ENCODE data around the gene ANXA1. TPM values are rescaled to one million over a fixed set of nuclear protein-coding genes. Genes with fewer than 3 reads are reported as not detected.

Gene ANXA1
- total RNA-seq, 2 experiments from 2014 or later = 171 to 187 TPM

DNA sequence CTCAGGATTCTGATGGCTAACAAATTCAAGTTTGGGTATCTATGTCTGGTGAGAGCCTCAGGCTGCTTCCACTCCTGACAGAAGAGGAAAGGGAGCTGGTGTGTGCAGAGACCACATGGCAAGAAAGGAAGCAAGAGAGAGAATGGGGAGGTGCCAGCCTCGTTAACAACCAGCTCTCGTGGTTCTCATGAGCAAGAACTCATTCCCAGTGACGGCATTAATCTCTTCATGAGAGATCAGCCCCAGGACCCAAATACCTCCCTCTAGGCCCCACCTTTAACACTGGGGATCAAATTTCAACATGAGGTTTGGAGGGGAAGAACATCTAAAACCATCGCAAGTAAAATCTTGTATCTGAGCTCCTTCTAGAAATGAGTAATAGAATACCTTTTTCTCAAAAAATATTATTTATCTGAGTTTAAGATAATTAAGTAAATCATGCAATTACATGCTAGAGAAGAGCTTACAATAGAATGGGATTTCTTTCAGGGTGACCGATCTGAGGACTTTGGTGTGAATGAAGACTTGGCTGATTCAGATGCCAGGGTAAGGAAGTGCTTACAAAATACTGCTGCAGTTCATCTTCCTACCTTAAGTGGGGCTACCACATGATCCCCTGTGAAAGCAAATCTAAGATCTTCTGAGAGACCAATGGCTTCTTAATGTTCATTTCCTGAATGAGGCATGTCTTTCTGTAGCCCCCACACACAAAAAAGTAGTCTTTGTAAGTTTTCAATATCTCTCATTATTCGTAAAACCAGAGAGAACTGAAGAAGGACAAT is 11.5 kb downstream of the ANXA1 start:
- POLR2A ChIA-PET = no interaction called here
- peak; percentile 52 for ATAC-seq (ENCODE audit: low read depth)
- peaks cover 16% of the 10 kb centered on the region for H3K4me1 Mint-ChIP-seq
- no peak overlapping the region for H3K4me3 Mint-ChIP-seq
- peaks cover 63% of the 10 kb centered on the region for H3K36me3 Mint-ChIP-seq
- H3K27me3 Mint-ChIP-seq = no peaks in the 10 kb centered on the region
- no peak overlapping the region for H3K27ac Mint-ChIP-seq
- H3K9me3 Mint-ChIP-seq = no peaks in the 10 kb centered on the region
- DNase-seq = no peak

- peaks cover 52% of the 10 kb centered on the region for H3K36me3 Mint-ChIP-seq
- no peak for ATAC-seq (ENCODE audit: low read depth)
- POLR2A ChIA-PET = no interaction called here
- H3K9me3 Mint-ChIP-seq = no peaks in the 10 kb centered on the region
- no peaks in the 10 kb centered on the region for H3K27me3 Mint-ChIP-seq
- H3K4me1 Mint-ChIP-seq = peaks cover 10% of the 10 kb centered on the region
- no peak overlapping the region for H3K4me3 Mint-ChIP-seq
- no peak for DNase-seq
- no peak overlapping the region for H3K27ac Mint-ChIP-seq
Observed at GRCh38 chr9:73165911-73166310, 14.2 kb downstream of the ANXA1 start.

- H3K27me3 Mint-ChIP-seq = no peaks in the 10 kb centered on the region
- DNase-seq (no peak), ATAC-seq (ENCODE audit: low read depth) (no peak)
- H3K36me3 Mint-ChIP-seq = peaks cover 52% of the 10 kb centered on the region
- H3K4me1 Mint-ChIP-seq = peaks cover 10% of the 10 kb centered on the region
- POLR2A ChIA-PET = no interaction called here
- H3K27ac Mint-ChIP-seq = no peak overlapping the region
- no peak overlapping the region for H3K4me3 Mint-ChIP-seq
- no peaks in the 10 kb centered on the region for H3K9me3 Mint-ChIP-seq
Observed at GRCh38 chr9:73166468-73166867, 14.8 kb downstream of the ANXA1 start.

DNA sequence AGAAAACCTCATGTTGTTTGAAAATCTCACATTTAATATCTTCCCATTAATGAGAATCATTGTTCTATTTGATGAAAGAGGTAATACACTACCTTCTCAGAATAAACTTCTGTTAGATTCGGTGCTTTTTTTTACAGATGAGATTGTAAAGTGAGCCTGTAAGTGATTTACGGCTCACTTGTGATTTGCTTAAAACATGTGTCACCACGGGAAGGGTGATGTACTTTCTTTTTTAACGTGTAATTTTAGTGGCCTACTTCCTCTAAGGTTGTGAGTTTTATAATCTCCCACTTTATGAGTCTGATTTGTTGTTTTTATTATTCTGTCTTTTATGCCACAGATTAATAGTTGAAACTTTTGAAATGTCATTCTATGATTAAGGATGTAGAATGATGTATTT is 15.9 kb downstream of the ANXA1 start:
- no peak for DNase-seq
- Mint-ChIP-seq H3K27ac (peak overlapping the region; percentile 40), H3K4me1 (peaks cover 10% of the 10 kb centered on the region), H3K36me3 (peaks cover 47% of the 10 kb centered on the region), H3K4me3 (peak overlapping the region; percentile 63), H3K27me3 (no peaks in the 10 kb centered on the region), H3K9me3 (no peaks in the 10 kb centered on the region)
- no peak for ATAC-seq (ENCODE audit: low read depth)
- POLR2A ChIA-PET = no interaction called here

DNA sequence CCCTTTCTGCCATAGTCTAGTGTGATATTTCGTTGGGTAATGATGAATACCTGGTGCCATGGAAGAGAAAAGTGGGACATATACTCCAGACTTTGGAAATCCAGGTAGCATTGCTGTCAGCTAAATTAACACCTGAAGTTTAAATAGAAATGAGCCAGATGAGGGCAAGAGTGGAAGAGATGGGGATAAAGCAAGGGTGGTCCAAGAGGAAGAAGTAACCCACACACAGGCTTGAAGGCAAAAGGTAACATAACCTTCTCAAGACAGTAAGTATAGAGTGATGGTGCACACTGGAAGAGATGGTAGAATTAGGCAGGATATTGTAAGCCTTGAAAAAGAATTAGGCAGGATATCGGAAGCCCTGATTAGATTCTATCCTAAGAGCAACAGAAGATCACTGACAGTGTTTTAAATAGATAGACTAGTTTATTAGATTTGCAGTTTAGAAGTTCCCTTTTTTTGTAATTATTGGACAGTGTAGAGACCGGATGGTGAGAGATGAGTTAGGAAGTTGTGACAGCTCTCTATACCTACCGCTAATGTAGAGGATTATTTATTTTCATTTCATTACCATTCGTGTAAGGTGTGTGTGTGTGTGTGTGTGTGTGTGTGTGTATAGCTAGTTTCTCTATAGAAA is 16.8 kb downstream of the ANXA1 start:
- no peaks in the 10 kb centered on the region for H3K9me3 Mint-ChIP-seq
- no peaks in the 10 kb centered on the region for H3K27me3 Mint-ChIP-seq
- peaks cover 43% of the 10 kb centered on the region for H3K36me3 Mint-ChIP-seq
- H3K4me1 Mint-ChIP-seq = peaks cover 5% of the 10 kb centered on the region
- ATAC-seq (ENCODE audit: low read depth) (no peak), DNase-seq (no peak)
- POLR2A ChIA-PET = no interaction called here
- no peak overlapping the region for H3K4me3 Mint-ChIP-seq
- H3K27ac Mint-ChIP-seq = no peak overlapping the region

- Mint-ChIP-seq H3K4me3 (no peak overlapping the region), H3K4me1 (peaks cover 6% of the 10 kb centered on the region), H3K27me3 (no peaks in the 10 kb centered on the region), H3K9me3 (no peaks in the 10 kb centered on the region), H3K27ac (no peak overlapping the region), H3K36me3 (peaks cover 33% of the 10 kb centered on the region)
- ATAC-seq (ENCODE audit: low read depth) (no peak), DNase-seq (no peak)
- POLR2A ChIA-PET = no interaction called here
Observed at GRCh38 chr9:73170185-73170957, 18.7 kb downstream of the ANXA1 start.

GRCh38 chr9:73172901-73173215 is 21.2 kb downstream of the ANXA1 start:
- Mint-ChIP-seq H3K36me3 (peaks cover 15% of the 10 kb centered on the region), H3K27me3 (no peaks in the 10 kb centered on the region), H3K9me3 (no peaks in the 10 kb centered on the region), H3K27ac (no peak overlapping the region), H3K4me1 (peaks cover 3% of the 10 kb centered on the region), H3K4me3 (no peak overlapping the region)
- ATAC-seq (ENCODE audit: low read depth) (no peak), DNase-seq (no peak)
- POLR2A ChIA-PET = no interaction called here

DNA sequence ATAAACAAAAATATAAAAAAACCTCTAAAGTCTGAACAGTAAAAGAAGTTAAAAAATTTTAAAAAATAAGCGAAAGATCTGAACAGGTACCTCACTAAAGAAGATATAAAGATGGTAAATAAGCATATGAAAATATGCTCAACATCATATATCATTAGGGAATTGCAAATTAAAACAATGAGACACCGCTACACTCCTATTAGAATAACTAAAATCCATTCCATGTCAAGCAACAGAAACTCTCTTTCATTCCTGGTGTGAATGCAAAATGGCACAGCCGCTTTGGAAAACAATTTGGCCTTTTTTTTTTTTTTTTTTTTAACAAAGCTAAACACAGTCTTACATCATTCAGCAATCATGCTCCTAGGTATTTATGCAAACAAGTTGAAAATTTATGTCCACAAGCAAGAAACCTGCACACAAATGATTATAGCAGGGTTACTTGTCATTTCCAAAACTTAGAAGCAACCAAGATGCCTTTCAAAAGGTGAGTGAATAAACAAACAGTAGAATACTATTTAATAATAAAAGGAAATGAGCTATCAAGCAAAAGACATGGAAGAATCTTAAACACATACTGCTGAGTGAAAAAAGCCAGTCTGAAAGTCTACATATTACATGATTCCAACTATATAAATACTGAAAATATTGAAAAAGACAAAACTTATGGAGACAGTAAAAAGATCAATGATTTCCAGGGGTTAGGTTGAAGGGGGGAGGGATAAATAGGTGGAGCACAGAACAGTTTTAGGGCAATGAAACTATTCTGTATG is 22.1 kb downstream of the ANXA1 start:
- Mint-ChIP-seq H3K27me3 (no peaks in the 10 kb centered on the region), H3K27ac (no peak overlapping the region), H3K36me3 (peaks cover 8% of the 10 kb centered on the region), H3K4me1 (peaks cover 3% of the 10 kb centered on the region), H3K4me3 (no peak overlapping the region), H3K9me3 (no peaks in the 10 kb centered on the region)
- ATAC-seq (ENCODE audit: low read depth) = no peak
- POLR2A ChIA-PET = no interaction called here
- no peak for DNase-seq

DNA sequence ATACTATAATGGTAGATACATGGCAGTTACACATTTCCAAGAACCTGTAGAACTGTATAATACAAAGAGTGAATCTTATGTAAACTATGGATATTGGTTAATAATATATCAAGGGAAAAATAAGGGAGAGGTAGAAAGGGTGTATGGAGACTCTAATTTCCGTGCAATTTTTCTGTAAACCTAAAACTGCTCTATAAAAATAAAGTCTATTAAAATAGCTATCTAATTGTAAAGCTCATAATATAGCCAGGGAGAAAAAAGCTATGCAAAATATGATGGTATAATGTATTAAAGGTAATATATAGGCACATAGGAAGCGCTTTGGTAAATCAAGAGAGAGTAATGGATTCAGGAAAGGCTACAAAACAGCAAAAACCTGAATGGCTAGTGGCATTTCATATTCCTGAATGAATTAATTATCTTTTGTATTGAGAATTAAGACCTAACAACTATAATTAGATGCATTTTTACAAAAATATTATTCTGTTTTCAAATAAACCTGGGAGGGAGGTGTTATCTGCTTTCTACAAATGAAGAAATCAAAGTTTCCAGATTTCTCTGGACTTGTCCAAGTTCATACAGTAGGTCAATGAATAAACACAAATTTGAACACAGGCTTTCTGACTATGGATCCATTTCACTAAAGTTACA is 22.8 kb downstream of the ANXA1 start:
- H3K27ac Mint-ChIP-seq = no peak overlapping the region
- POLR2A ChIA-PET = no interaction called here
- H3K27me3 Mint-ChIP-seq = no peaks in the 10 kb centered on the region
- no peak overlapping the region for H3K4me3 Mint-ChIP-seq
- peaks cover 5% of the 10 kb centered on the region for H3K36me3 Mint-ChIP-seq
- no peaks in the 10 kb centered on the region for H3K9me3 Mint-ChIP-seq
- ATAC-seq (ENCODE audit: low read depth) (no peak), DNase-seq (no peak)
- H3K4me1 Mint-ChIP-seq = peaks cover 4% of the 10 kb centered on the region

GRCh38 chr9:73176450-73176875 is 24.8 kb downstream of the ANXA1 start:
- DNase-seq (no peak), ATAC-seq (ENCODE audit: low read depth) (no peak)
- no peaks in the 10 kb centered on the region for H3K9me3 Mint-ChIP-seq
- peak overlapping the region; percentile 40 for H3K27ac Mint-ChIP-seq
- H3K4me3 Mint-ChIP-seq = no peak overlapping the region
- peaks cover 5% of the 10 kb centered on the region for H3K36me3 Mint-ChIP-seq
- H3K27me3 Mint-ChIP-seq = no peaks in the 10 kb centered on the region
- POLR2A ChIA-PET = no interaction called here
- peaks cover 4% of the 10 kb centered on the region for H3K4me1 Mint-ChIP-seq

- no peaks in the 10 kb centered on the region for H3K27me3 Mint-ChIP-seq
- H3K9me3 Mint-ChIP-seq = no peaks in the 10 kb centered on the region
- H3K4me1 Mint-ChIP-seq = peaks cover 4% of the 10 kb centered on the region
- H3K4me3 Mint-ChIP-seq = no peak overlapping the region
- H3K27ac Mint-ChIP-seq = no peak overlapping the region
- H3K36me3 Mint-ChIP-seq = peaks cover 3% of the 10 kb centered on the region
- no peak for DNase-seq
- POLR2A ChIA-PET = no interaction called here
- ATAC-seq (ENCODE audit: low read depth) = no peak
Observed at GRCh38 chr9:73178044-73178443, 26.4 kb downstream of the ANXA1 start.

DNA sequence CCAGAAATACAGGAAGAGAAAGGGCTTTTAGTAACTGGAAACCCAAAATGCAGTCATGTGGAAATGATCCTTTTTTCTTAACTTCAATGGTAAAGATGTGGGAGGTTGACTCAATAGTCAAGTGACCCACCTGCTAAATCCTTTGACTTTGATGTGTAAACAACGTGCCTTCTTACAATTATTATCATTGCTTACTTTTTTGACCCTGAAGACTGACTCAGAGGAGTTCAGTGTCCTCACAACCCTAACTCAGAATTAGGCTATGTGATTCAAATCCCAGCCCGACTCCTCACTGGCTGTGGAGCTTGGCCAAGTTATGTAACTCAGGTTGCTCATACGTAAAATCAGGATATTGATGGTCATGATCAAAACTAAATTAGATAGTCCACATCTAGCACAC is 27.9 kb downstream of the ANXA1 start:
- H3K27ac Mint-ChIP-seq = no peak overlapping the region
- H3K27me3 Mint-ChIP-seq = no peaks in the 10 kb centered on the region
- no peak for DNase-seq
- H3K4me3 Mint-ChIP-seq = no peak overlapping the region
- H3K36me3 Mint-ChIP-seq = peaks cover 3% of the 10 kb centered on the region
- no peaks in the 10 kb centered on the region for H3K9me3 Mint-ChIP-seq
- POLR2A ChIA-PET = no interaction called here
- H3K4me1 Mint-ChIP-seq = peaks cover 6% of the 10 kb centered on the region
- ATAC-seq (ENCODE audit: low read depth) = no peak

DNA sequence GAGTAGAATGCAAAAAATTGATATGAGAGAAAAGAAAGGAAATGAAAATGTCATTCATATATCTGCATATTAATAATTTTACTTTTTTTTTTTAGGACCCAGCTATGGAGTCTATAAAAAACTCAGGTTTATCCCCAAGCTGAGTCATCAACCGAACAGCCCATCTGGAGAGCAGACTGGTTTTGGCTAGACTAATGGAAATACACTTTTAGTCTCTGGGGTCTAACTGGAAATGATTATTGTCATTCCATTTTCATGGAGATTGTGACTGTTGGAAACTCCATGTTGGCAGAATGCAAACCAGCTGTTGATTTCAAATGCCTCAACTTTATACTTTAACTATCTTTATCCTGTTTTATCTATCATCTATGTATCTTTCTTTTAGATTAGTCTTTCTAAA is 28.7 kb downstream of the ANXA1 start:
- H3K27ac Mint-ChIP-seq = no peak overlapping the region
- H3K27me3 Mint-ChIP-seq = no peaks in the 10 kb centered on the region

More for the DNA sequence above, 28.7 kb downstream of the ANXA1 start:
- no peak overlapping the region for H3K4me3 Mint-ChIP-seq
- H3K36me3 Mint-ChIP-seq = peaks cover 3% of the 10 kb centered on the region
- peaks cover 4% of the 10 kb centered on the region for H3K4me1 Mint-ChIP-seq
- ATAC-seq (ENCODE audit: low read depth) = no peak
- POLR2A ChIA-PET = no interaction called here
- H3K9me3 Mint-ChIP-seq = no peaks in the 10 kb centered on the region
- DNase-seq = no peak
